CD4-positive, alpha-beta T cell treated with Interleukin-15 for 1 hour (primary cell): ENCODE results near the gene NFAM1.
A peak's percentile ranks its signal among the peaks of the same experiment; 100 is the strongest.

Experiments
- DNase-seq: peaks from one replicate; pipeline ENCODE4 v3.0.0-alpha.2; 2020

NFAM1 gene

GRCh38 chr22:42414021-42414420 lies 18.2 kb downstream of the NFAM1 start:
- DNase-seq = no peak

GRCh38 chr22:42412744-42413333 lies 19.4 kb downstream of the NFAM1 start:
- no peak for DNase-seq

GRCh38 chr22:42410708-42411107 lies 21.5 kb downstream of the NFAM1 start:
- DNase-seq = no peak

- DNase-seq = no peak
These were observed 23.2 kb downstream of the NFAM1 start for GRCh38 chr22:42408810-42409529.

- no peak for DNase-seq
These were observed 23.9 kb downstream of the NFAM1 start for GRCh38 chr22:42408276-42408675.

GRCh38 chr22:42404266-42404665 lies 27.9 kb downstream of the NFAM1 start:
- no peak for DNase-seq

GRCh38 chr22:42401535-42402334 lies 30.5 kb downstream of the NFAM1 start:
- no peak for DNase-seq

GRCh38 chr22:42400811-42401534 lies 31.2 kb downstream of the NFAM1 start:
- DNase-seq = no peak

GRCh38 chr22:42399315-42400271 lies 32.6 kb downstream of the NFAM1 start:
- DNase-seq = no peak

GRCh38 chr22:42397332-42398249 lies 34.6 kb downstream of the NFAM1 start:
- DNase-seq = peak; percentile 67

GRCh38 chr22:42396621-42397331 lies 35.4 kb downstream of the NFAM1 start:
- peak; percentile 36 for DNase-seq

GRCh38 chr22:42389143-42389542 lies 43.1 kb downstream of the NFAM1 start:
- no peak for DNase-seq

GRCh38 chr22:42388130-42388797 lies 43.9 kb downstream of the NFAM1 start:
- DNase-seq = no peak

- DNase-seq = no peak
These were observed 44.6 kb downstream of the NFAM1 start for GRCh38 chr22:42387631-42388030.

GRCh38 chr22:42385696-42386095 lies 46.5 kb downstream of the NFAM1 start:
- DNase-seq = no peak

GRCh38 chr22:42384506-42384905 lies 47.7 kb downstream of the NFAM1 start:
- no peak for DNase-seq

GRCh38 chr22:42383851-42384417 lies 48.3 kb downstream of the NFAM1 start:
- DNase-seq = no peak

GRCh38 chr22:42383287-42383686 lies 48.9 kb downstream of the NFAM1 start:
- DNase-seq = no peak
